GM19395 (cell line): ENCODE data around the gene YDJC.
"Not testable (repeated sequence)": the region's sequence is repeated elsewhere in the genome, so short reads cannot be mapped to it uniquely, and the experiment has no call there.

Source experiments
- ATAC-seq: cut with Tn5 transposase; IDR thresholded peaks from one replicate; pipeline ENCODE4 v1.9.1; 2021; ENCODE audit warnings: mild to moderate bottlenecking, moderate library complexity; ENCODE audit not compliant: unreplicated experiment

YDJC gene

GRCh38 chr22:21629255-21630149, at the start of gene YDJC:
Gene YDJC, minus strand, starts transcription at chr22:21630022. Its CDS starts 8 bp downstream, at chr22:21630014.
- peak; percentile 83 for ATAC-seq

GRCh38 chr22:21679383-21679782, 49.6 kb upstream of the YDJC start:
- ATAC-seq: no peak

GRCh38 chr22:21678842-21679241, 49.0 kb upstream of the YDJC start:
- ATAC-seq: not testable (repeated sequence)

GRCh38 chr22:21677606-21678443, 48.0 kb upstream of the YDJC start:
- no peak for ATAC-seq

GRCh38 chr22:21674638-21675245, 44.9 kb upstream of the YDJC start:
- ATAC-seq: no peak

GRCh38 chr22:21673534-21674321, 43.9 kb upstream of the YDJC start:
- ATAC-seq: no peak

- no peak for ATAC-seq
Measured at GRCh38 chr22:21672107-21672629, 42.3 kb upstream of the YDJC start.

GRCh38 chr22:21669026-21669425, 39.2 kb upstream of the YDJC start:
- ATAC-seq: no peak

GRCh38 chr22:21666786-21667185, 37.0 kb upstream of the YDJC start:
- ATAC-seq: no peak

- ATAC-seq: no peak
Measured at GRCh38 chr22:21665047-21665851, 35.4 kb upstream of the YDJC start.

GRCh38 chr22:21663738-21664137, 33.9 kb upstream of the YDJC start:
- no peak for ATAC-seq

GRCh38 chr22:21661991-21662390, 32.2 kb upstream of the YDJC start:
- no peak for ATAC-seq

GRCh38 chr22:21660904-21661303, 31.1 kb upstream of the YDJC start:
- no peak for ATAC-seq

- no peak for ATAC-seq
Measured at GRCh38 chr22:21659864-21660525, 30.2 kb upstream of the YDJC start.

GRCh38 chr22:21657360-21658032, 27.7 kb upstream of the YDJC start:
- peak; percentile 56 for ATAC-seq

- no peak for ATAC-seq
Measured at GRCh38 chr22:21657020-21657359, 27.2 kb upstream of the YDJC start.

GRCh38 chr22:21652547-21653545, 23.0 kb upstream of the YDJC start:
- ATAC-seq: no peak
